IMR-90 (cell line): Measurements from ENCODE around the gene SPRY1. TPM values are rescaled to one million over a fixed set of nuclear protein-coding genes. Genes with fewer than 3 reads are reported as not detected.

ENCODE experiments used
- ATAC-seq: fragments of 200-7000 bp; cut with Tn5 transposase; 2 replicates; pipeline ENCODE4 v1.9.1; 2020; ENCODE audit warnings: low read depth, mild to moderate bottlenecking, moderate library complexity
- BruUV-seq: library from RNA; stranded (reverse); fragments of 400-500 nt; replicated peaks from 2 replicates; lab custom pipeline; 2021; lab: Mats Ljungman, UMichigan
- CTCF ChIA-PET: fragments of 300-600 bp; formaldehyde crosslinking; extraction: SDS; loops from one replicate; lab custom pipeline; 2021; ENCODE audit warnings: antibody characterized with exemption; lab: Yijun Ruan, JAX
- POLR2A ChIA-PET: fragments of 300-600 bp; sonication (Branson Sonifier 250); formaldehyde crosslinking; loops from one replicate; lab custom pipeline; 2022; ENCODE audit warnings: antibody characterized with exemption; ENCODE audit not compliant: unreplicated experiment; lab: Charles Lee
- DNase-seq: peaks from one replicate; pipeline ENCODE4 v3.0.0; 2013
- H2AFZ ChIP-seq: replicated peaks from 2 replicates; pipeline ENCODE3; 2013; ENCODE audit warnings: low read length, mild to moderate bottlenecking; ENCODE audit not compliant: poor library complexity
- H2AK5ac ChIP-seq: 2 replicates; pipeline ENCODE4 v1.6.1; 2013; ENCODE audit warnings: low read depth, low read length, inconsistent platforms
- H2AK9ac ChIP-seq: replicated peaks from 2 replicates; pipeline ENCODE3; 2013; ENCODE audit warnings: mild to moderate bottlenecking, low read depth, low read length, moderate library complexity; ENCODE audit not compliant: poor library complexity
- H2BK120ac ChIP-seq: 2 replicates; pipeline ENCODE4 v1.6.1; 2013; ENCODE audit warnings: low read depth, low read length, inconsistent platforms
- H2BK15ac ChIP-seq: 3 replicates; pipeline ENCODE4 v1.6.1; 2013; ENCODE audit warnings: low read depth, low read length, inconsistent platforms
- H2BK20ac ChIP-seq: 2 replicates; pipeline ENCODE4 v1.6.1; 2013; ENCODE audit warnings: low read depth, mild to moderate bottlenecking, inconsistent platforms, low read length, moderate library complexity
- H2BK5ac ChIP-seq: 2 replicates; pipeline ENCODE4 v1.6.1; 2013; ENCODE audit warnings: mild to moderate bottlenecking, low read depth, low read length, inconsistent platforms; ENCODE audit not compliant: poor library complexity, severe bottlenecking
- H3K14ac ChIP-seq: replicated peaks from 2 replicates; pipeline ENCODE4 v1.6.1; 2013; ENCODE audit warnings: low read depth, low read length, inconsistent platforms
- H3K18ac ChIP-seq: 2 replicates; pipeline ENCODE4 v1.6.1; 2013; ENCODE audit warnings: low read depth, low read length, control low read depth
- H3K23ac ChIP-seq: 2 replicates; pipeline ENCODE4 v1.6.1; 2013; ENCODE audit warnings: low read depth, low read length, inconsistent platforms
- H3K27ac ChIP-seq: 2 replicates; pipeline ENCODE4 v1.5.1; 2013; ENCODE audit warnings: mild to moderate bottlenecking, control low read depth, low read length; ENCODE audit not compliant: insufficient read depth
- H3K27me3 ChIP-seq: 2 replicates; pipeline ENCODE4 v1.6.1; 2013; ENCODE audit warnings: low read length; ENCODE audit not compliant: control insufficient read depth, insufficient read depth
- H3K36me3 ChIP-seq: 2 replicates; pipeline ENCODE4 v1.6.1; 2013; ENCODE audit warnings: low read length, mixed read lengths; ENCODE audit not compliant: control insufficient read depth, insufficient read depth
- H3K4ac ChIP-seq: 2 replicates; pipeline ENCODE4 v1.6.1; 2013; ENCODE audit warnings: low read depth, low read length, inconsistent platforms
- H3K4me1 ChIP-seq: 2 replicates; pipeline ENCODE4 v1.6.1; 2013; ENCODE audit warnings: low read length, mixed read lengths; ENCODE audit not compliant: control insufficient read depth, insufficient read depth
- H3K4me2 ChIP-seq: 2 replicates; pipeline ENCODE4 v1.6.1; 2013; ENCODE audit warnings: low read depth, mild to moderate bottlenecking, control low read depth, low read length, moderate library complexity
- H3K4me3 ChIP-seq: 2 replicates; pipeline ENCODE4 v1.5.1; 2013; ENCODE audit warnings: low read depth, mild to moderate bottlenecking, control low read depth, low read length, moderate library complexity; ENCODE audit not compliant: insufficient read depth
- H3K56ac ChIP-seq: 2 replicates; pipeline ENCODE4 v1.6.1; 2013; ENCODE audit warnings: low read length, inconsistent platforms; ENCODE audit not compliant: insufficient read depth; ENCODE audit errors: extremely low read depth
- H3K79me1 ChIP-seq, 2 experiments: 2 replicates each; pipeline ENCODE4 v1.6.1; 2013; ENCODE audit warnings: low read length in 2 of 2, inconsistent platforms in 1 of 2, low read depth in 1 of 2
- H3K9ac ChIP-seq: 2 replicates; pipeline ENCODE4 v1.6.1; 2013; ENCODE audit warnings: low read depth, low read length, control low read depth
- H3K9me1 ChIP-seq: 2 replicates; pipeline ENCODE4 v1.6.1; 2013; ENCODE audit warnings: low read length, inconsistent platforms; ENCODE audit not compliant: insufficient read depth
- H3K9me3 ChIP-seq: 2 replicates; pipeline ENCODE4 v1.6.1; 2013; ENCODE audit warnings: low read length; ENCODE audit not compliant: control insufficient read depth, insufficient read depth
- H4K20me1 ChIP-seq: 2 replicates; pipeline ENCODE4 v1.6.1; 2013; ENCODE audit warnings: low read length, inconsistent platforms; ENCODE audit not compliant: insufficient read depth
- H4K5ac ChIP-seq: 2 replicates; pipeline ENCODE4 v1.6.1; 2013; ENCODE audit warnings: mild to moderate bottlenecking, low read depth, low read length, control low read depth
- H4K8ac ChIP-seq, 2 experiments: 2 replicates each; pipeline ENCODE4 v1.6.1; 2013; ENCODE audit warnings: low read depth in 2 of 2, low read length in 2 of 2, control low read depth in 1 of 2, inconsistent platforms in 1 of 2
- H4K91ac ChIP-seq: 2 replicates; pipeline ENCODE4 v1.6.1; 2013; ENCODE audit warnings: low read depth, low read length, inconsistent platforms; ENCODE audit not compliant: insufficient read depth
- BHLHE40 ChIP-seq: fragments of 150-350 bp; IDR thresholded peaks from 2 replicates; pipeline ENCODE4 v1.6.1; 2016; ENCODE audit warnings: mild to moderate bottlenecking, low read depth, low read length
- CEBPB ChIP-seq: IDR thresholded peaks from 2 replicates; pipeline ENCODE4 v1.6.1; 2012; ENCODE audit warnings: low read depth, low read length, improper control_type of control experiment
- CTCF ChIP-seq: conservative IDR thresholded peaks from 2 replicates; pipeline ENCODE4 v1.5.1; 2012; ENCODE audit warnings: mild to moderate bottlenecking, low read depth, low read length, improper control_type of control experiment
- ELK1 ChIP-seq: fragments of 150-350 bp; IDR thresholded peaks from 2 replicates; pipeline ENCODE4 v1.6.1; 2016; ENCODE audit warnings: low read depth, mild to moderate bottlenecking, low read length, moderate library complexity, borderline replicate concordance
- MAFK ChIP-seq: IDR thresholded peaks from 2 replicates; pipeline ENCODE4 v1.6.1; 2012; ENCODE audit warnings: low read depth, low read length, improper control_type of control experiment
- NFE2L2 ChIP-seq: fragments of 150-350 bp; IDR thresholded peaks from 2 replicates; pipeline ENCODE4 v1.6.1; 2016; ENCODE audit warnings: low read depth, mild to moderate bottlenecking, low read length
- RFX5 ChIP-seq: IDR thresholded peaks from 2 replicates; pipeline ENCODE4 v1.8.0; 2012; ENCODE audit warnings: low read depth, mild to moderate bottlenecking, low read length, moderate library complexity
- SMC3 ChIP-seq: fragments of 150-350 bp; IDR thresholded peaks from 2 replicates; pipeline ENCODE4 v1.6.1; 2016; ENCODE audit warnings: low read depth, mild to moderate bottlenecking, antibody characterized with exemption, low read length, moderate library complexity
- USF2 ChIP-seq: fragments of 150-350 bp; IDR thresholded peaks from 2 replicates; pipeline ENCODE4 v1.6.1; 2017; ENCODE audit warnings: mild to moderate bottlenecking, antibody characterized with exemption, low read length, low read depth
- WGBS, 2 experiments: methylation state at CpG; one replicate each; pipeline versions ENCODE4 v1.1.5 to v1.1.7; 2013; ENCODE audit warnings: missing lambda C conversion rate in 2 of 2; ENCODE audit not compliant: insufficient read length in 1 of 2; ENCODE audit errors: extremely low coverage in 2 of 2; 5-methylcytosine and 5-hydroxymethylcytosine counted together
- dilution Hi-C: fragments of 300-500 bp; cut with HindIII; formaldehyde crosslinking; loops from one replicate; pipeline ENCODE4 v1.14.3; 2018; ENCODE audit warnings: low sequenced_read_pairs; ENCODE audit not compliant: unreplicated experiment
- in situ Hi-C: fragments of 300-500 bp; cut with MboI; formaldehyde crosslinking; loops from 3 replicates; pipeline ENCODE4 v1.14.3; 2019; ENCODE audit warnings: low sequenced_read_pairs, inconsistent platforms, mixed read lengths
- intact Hi-C: fragments of 100-400 bp; cut with micrococcal nuclease; formaldehyde crosslinking; loops from 2 replicates; pipeline ENCODE4 v1.10.0; 2022
- polyA plus RNA-seq, 3 experiments: library from polyadenylated mRNA; depleted of rRNA; stranded (reverse); fragments of >200 nt; gene quantifications; 2 replicates each; pipeline ENCODE4 v1.2.3, GENCODE V29; 2012; ENCODE audit warnings: low replicate concordance in 1 of 3
- total RNA-seq: library from RNA; depleted of rRNA; stranded (reverse); fragments of >200 nt; gene quantifications from 2 replicates; pipeline ENCODE4 v1.2.3, GENCODE V29; 2012

SPRY1 gene
- total and polyA plus RNA-seq, 2 of the 4 experiments (the other 2 are of a cell fraction): 1.4 to 2.2 TPM

GRCh38 chr4:123359449-123360315 lies 36.9 kb upstream of the SPRY1 start (continued):
- TF ChIP-seq NFE2L2 (no peak), RFX5 (no peak)

GRCh38 chr4:123361195-123361861 lies 35.3 kb upstream of the SPRY1 start:
- Histone ChIP-seq H3K27ac (peak overlapping the region; percentile 86), H3K4me3 (no peak overlapping the region), H3K27me3 (no peaks in the 10 kb centered on the region), H4K5ac (peak overlapping the region; percentile 5), H2AK5ac (peak overlapping the region; percentile 84), H3K56ac (peak overlapping the region; percentile 73; the same call in 1 of the 2 replicates), H2AK9ac (no peak overlapping the region), H2BK120ac (peak overlapping the region; percentile 92), H3K4me2 (no peak overlapping the region; the same call in 1 of the 2 replicates), H2BK5ac (peak overlapping the region; percentile 72), H3K18ac (peak overlapping the region; percentile 81; the same call in 1 of the 2 replicates), H3K14ac (peak overlapping the region; percentile 84), H2AFZ (no peak overlapping the region), H3K4me1 (peaks cover 5% of the 10 kb centered on the region), H2BK15ac (peak overlapping the region; percentile 50; the same call in 2 of the 3 replicates), H3K4ac (peak overlapping the region; percentile 94), H4K8ac (peak overlapping the region; percentile 8 to 88; a peak in 3 of 4 replicates), H2BK20ac (peak overlapping the region; percentile 99), H3K9me3 (peaks cover 3% of the 10 kb centered on the region; the same call in 1 of the 2 replicates), H3K23ac (peak overlapping the region; percentile 93), H3K9ac (no peak overlapping the region), H4K91ac (peak overlapping the region; percentile 36), H3K9me1 (peaks cover 14% of the 10 kb centered on the region), H3K79me1 (no peaks in the 10 kb centered on the region; a peak in 1 of 4 replicates), H3K36me3 (no peaks in the 10 kb centered on the region), H4K20me1 (no peaks in the 10 kb centered on the region)
- WGBS, 2 experiments: no CpG with 5 or more reads among the region's 2 CpGs
- intact Hi-C loops: no loop called here
- peak; percentile 94 for DNase-seq
- in situ Hi-C loops: no loop called here
- CTCF ChIA-PET: interaction anchor here (0.7 kb wide), 1 partner anchor 519 kb away, joined by 3 read pairs; no protein-coding TSS in a partner anchor
- peak; percentile 79 for ATAC-seq
- BruUV-seq: no TSS peak
- POLR2A ChIA-PET: no interaction called here
- dilution Hi-C loops: no loop called here
- no peak for TF ChIP-seq RFX5
- no peak for TF ChIP-seq BHLHE40
- no peak for TF ChIP-seq SMC3
- peak; percentile 29; the same call in 1 of the 2 replicates for TF ChIP-seq MAFK
- TF ChIP-seq CEBPB: no peak
- TF ChIP-seq USF2: no peak
- TF ChIP-seq NFE2L2: peak; percentile 77; the same call in 1 of the 2 replicates
- no peak for TF ChIP-seq ELK1
- TF ChIP-seq CTCF: no peak
